OCI-LY1 (cell line): ENCODE results near the gene ARHGAP24.

ENCODE experiments used
- H2AFZ ChIP-seq: fragments of 200-600 bp; sonication (generic), shearing (Covaris generic); 2 replicates; pipeline ENCODE4 v1.6.0; 2014; ENCODE audit warnings: antibody characterized with exemption, mild to moderate bottlenecking, low read length
- H3F3A ChIP-seq: fragments of 200-600 bp; sonication (generic), shearing (Covaris generic); 2 replicates; pipeline ENCODE4 v1.6.0; 2014; ENCODE audit warnings: mild to moderate bottlenecking, antibody characterized with exemption, low read length, moderate library complexity; ENCODE audit not compliant: insufficient read depth
- H3K27ac ChIP-seq: fragments of 200-600 bp; sonication (generic); 2 replicates; pipeline ENCODE4 v1.5.1; 2014; ENCODE audit warnings: low read length, mixed run types, mild to moderate bottlenecking, low read depth; ENCODE audit not compliant: poor library complexity, severe bottlenecking
- H3K27me3 ChIP-seq: fragments of 200-600 bp; sonication (generic); 2 replicates; pipeline ENCODE4 v1.6.0; 2014; ENCODE audit warnings: antibody characterized with exemption, mild to moderate bottlenecking, low read length, moderate library complexity; ENCODE audit not compliant: insufficient read depth
- H3K36me3 ChIP-seq: fragments of 200-600 bp; sonication (generic); 2 replicates; pipeline ENCODE4 v1.6.1; 2014; ENCODE audit warnings: mild to moderate bottlenecking, antibody characterized with exemption, low read length, moderate library complexity, mixed read lengths; ENCODE audit not compliant: insufficient read depth
- H3K4me1 ChIP-seq: fragments of 200-600 bp; sonication (generic); 2 replicates; pipeline ENCODE4 v1.5.1; 2014; ENCODE audit warnings: mild to moderate bottlenecking, low read length, moderate library complexity; ENCODE audit not compliant: insufficient read depth, severe bottlenecking
- H3K4me2 ChIP-seq: fragments of 200-600 bp; sonication (generic), shearing (Covaris generic); 2 replicates; pipeline ENCODE4 v1.6.1; 2014; ENCODE audit warnings: low read length
- H3K4me3 ChIP-seq: fragments of 200-600 bp; sonication (generic); 2 replicates; pipeline ENCODE4 v1.5.1; 2014; ENCODE audit warnings: low read length, low read depth, mild to moderate bottlenecking, mixed read lengths; ENCODE audit not compliant: poor library complexity, severe bottlenecking
- H3K79me2 ChIP-seq: fragments of 200-600 bp; shearing (Covaris generic); 2 replicates; pipeline ENCODE4 v1.6.1; 2016; ENCODE audit warnings: mixed run types, low read length, mixed read lengths; ENCODE audit not compliant: insufficient read depth
- H3K9ac ChIP-seq: fragments of 200-600 bp; sonication (generic), shearing (Covaris generic); 2 replicates; pipeline ENCODE4 v1.6.1; 2014; ENCODE audit warnings: mild to moderate bottlenecking, low read length, mixed read lengths
- H3K9me2 ChIP-seq: fragments of 200-600 bp; sonication (generic), shearing (Covaris generic); 2 replicates; pipeline ENCODE4 v1.6.1; 2014; ENCODE audit warnings: low read depth, mild to moderate bottlenecking, low read length, mixed read lengths
- H3K9me3 ChIP-seq: fragments of 200-600 bp; shearing (Covaris generic); 2 replicates; pipeline ENCODE4 v1.6.1; 2014; ENCODE audit warnings: low read length, mixed read lengths
- H4K20me1 ChIP-seq: fragments of 200-600 bp; sonication (generic), shearing (Covaris generic); 2 replicates; pipeline ENCODE4 v1.6.0; 2016; ENCODE audit warnings: mild to moderate bottlenecking, low read length; ENCODE audit not compliant: insufficient read depth
- EZH2 ChIP-seq: fragments of 200-600 bp; sonication (generic), shearing (Covaris generic); IDR thresholded peaks from 2 replicates; pipeline ENCODE4 v1.8.0; 2017; ENCODE audit warnings: borderline replicate concordance, mixed run types, mild to moderate bottlenecking, antibody characterized with exemption, low read length, moderate library complexity, mixed read lengths
- TF ChIP-seq, protein P1 (sequence below): fragments of 200-600 bp; sonication (generic), shearing (Covaris generic); IDR thresholded peaks from 2 replicates; pipeline ENCODE4 v1.5.1; 2017; ENCODE audit warnings: mild to moderate bottlenecking, antibody characterized with exemption, low read length, moderate library complexity, mixed read lengths

The ARHGAP24 gene

GRCh38 chr4:85860066-85860740 is 385.3 kb downstream of the ARHGAP24 start:
- H3F3A ChIP-seq = no peaks in the 10 kb centered on the region
- peaks cover 12% of the 10 kb centered on the region; the same call in 1 of the 2 replicates for H3K79me2 ChIP-seq
- H3K4me2 ChIP-seq = no peak overlapping the region
- no peaks in the 10 kb centered on the region for H3K27me3 ChIP-seq
- H3K4me1 ChIP-seq = peaks cover 11% of the 10 kb centered on the region
- no peak overlapping the region for H3K4me3 ChIP-seq
- H4K20me1 ChIP-seq = no peaks in the 10 kb centered on the region
- no peak overlapping the region for H3K9ac ChIP-seq
- no peaks in the 10 kb centered on the region for H3K9me3 ChIP-seq
- TF ChIP-seq, protein P1, sequence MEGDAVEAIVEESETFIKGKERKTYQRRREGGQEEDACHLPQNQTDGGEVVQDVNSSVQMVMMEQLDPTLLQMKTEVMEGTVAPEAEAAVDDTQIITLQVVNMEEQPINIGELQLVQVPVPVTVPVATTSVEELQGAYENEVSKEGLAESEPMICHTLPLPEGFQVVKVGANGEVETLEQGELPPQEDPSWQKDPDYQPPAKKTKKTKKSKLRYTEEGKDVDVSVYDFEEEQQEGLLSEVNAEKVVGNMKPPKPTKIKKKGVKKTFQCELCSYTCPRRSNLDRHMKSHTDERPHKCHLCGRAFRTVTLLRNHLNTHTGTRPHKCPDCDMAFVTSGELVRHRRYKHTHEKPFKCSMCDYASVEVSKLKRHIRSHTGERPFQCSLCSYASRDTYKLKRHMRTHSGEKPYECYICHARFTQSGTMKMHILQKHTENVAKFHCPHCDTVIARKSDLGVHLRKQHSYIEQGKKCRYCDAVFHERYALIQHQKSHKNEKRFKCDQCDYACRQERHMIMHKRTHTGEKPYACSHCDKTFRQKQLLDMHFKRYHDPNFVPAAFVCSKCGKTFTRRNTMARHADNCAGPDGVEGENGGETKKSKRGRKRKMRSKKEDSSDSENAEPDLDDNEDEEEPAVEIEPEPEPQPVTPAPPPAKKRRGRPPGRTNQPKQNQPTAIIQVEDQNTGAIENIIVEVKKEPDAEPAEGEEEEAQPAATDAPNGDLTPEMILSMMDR = no peak
- TF ChIP-seq EZH2 = no peak
- peaks cover 11% of the 10 kb centered on the region; the same call in 1 of the 2 replicates for H3K36me3 ChIP-seq
- H3K27ac ChIP-seq = no peak overlapping the region
- no peaks in the 10 kb centered on the region for H3K9me2 ChIP-seq
- no peak overlapping the region for H2AFZ ChIP-seq

DNA sequence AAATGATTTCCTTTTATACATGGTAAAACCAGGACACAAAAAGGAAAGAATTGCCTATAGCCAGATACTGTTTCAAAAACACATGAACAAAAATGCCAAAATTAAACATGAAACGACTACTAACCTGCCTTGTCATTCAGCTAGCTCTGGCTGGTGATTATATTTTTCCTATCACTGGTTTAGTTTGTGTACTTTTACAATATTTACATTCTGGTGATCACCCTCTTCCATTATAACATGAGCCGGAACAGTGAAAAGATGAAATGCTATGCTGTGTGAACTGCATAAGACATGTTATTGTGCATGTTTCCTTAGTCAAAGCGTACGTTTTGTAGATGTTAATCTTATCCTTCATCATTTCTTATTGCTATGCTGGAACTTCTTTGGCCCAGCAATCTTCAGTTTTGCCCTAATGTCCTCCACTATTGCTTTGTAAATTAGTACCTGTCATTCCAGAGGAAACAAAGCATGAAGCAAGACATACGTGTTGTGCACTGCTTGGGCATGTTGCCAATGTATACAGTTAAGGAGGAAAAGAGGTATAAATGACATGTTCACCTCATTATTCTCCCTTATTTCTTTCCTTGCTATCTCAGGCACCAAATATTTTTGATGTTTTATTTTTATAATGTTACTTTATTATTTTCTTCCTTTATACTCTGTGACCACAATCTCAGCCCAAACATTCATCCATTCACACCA is 386.3 kb downstream of the ARHGAP24 start:
- no peaks in the 10 kb centered on the region for H3K9me2 ChIP-seq
- no peak for TF ChIP-seq EZH2
- TF ChIP-seq, protein P1 = no peak
- no peak overlapping the region for H3K9ac ChIP-seq
- no peak overlapping the region for H3K4me3 ChIP-seq
- H3K9me3 ChIP-seq = no peaks in the 10 kb centered on the region
- H3K4me1 ChIP-seq = peaks cover 11% of the 10 kb centered on the region
- no peaks in the 10 kb centered on the region for H3K27me3 ChIP-seq
- H3K36me3 ChIP-seq = peaks cover 6% of the 10 kb centered on the region; the same call in 1 of the 2 replicates
- H3K27ac ChIP-seq = no peak overlapping the region
- H3K4me2 ChIP-seq = no peak overlapping the region
- H3K79me2 ChIP-seq = peaks cover 14% of the 10 kb centered on the region; the same call in 1 of the 2 replicates
- H4K20me1 ChIP-seq = no peaks in the 10 kb centered on the region
- H3F3A ChIP-seq = no peaks in the 10 kb centered on the region
- no peak overlapping the region for H2AFZ ChIP-seq

GRCh38 chr4:85862896-85863295 is 387.9 kb downstream of the ARHGAP24 start:
- H3K27ac ChIP-seq = no peak overlapping the region
- H3K9me3 ChIP-seq = no peaks in the 10 kb centered on the region
- 0 out of 2 replicates have a peak, but pooled peaks cover 10% of the 10 kb centered on the region for H3K79me2 ChIP-seq
- no peaks in the 10 kb centered on the region for H4K20me1 ChIP-seq
- H3K4me1 ChIP-seq = peaks cover 11% of the 10 kb centered on the region
- H3K9ac ChIP-seq = no peak overlapping the region
- H3K9me2 ChIP-seq = no peaks in the 10 kb centered on the region
- no peaks in the 10 kb centered on the region for H3K27me3 ChIP-seq
- no peaks in the 10 kb centered on the region for H3K36me3 ChIP-seq
- H3K4me3 ChIP-seq = no peak overlapping the region
- H2AFZ ChIP-seq = no peak overlapping the region
- no peaks in the 10 kb centered on the region for H3F3A ChIP-seq
- TF ChIP-seq EZH2 = no peak
- TF ChIP-seq, protein P1 = no peak
- no peak overlapping the region for H3K4me2 ChIP-seq
